Endothelial cell of umbilical vein (primary cell): Measurements from ENCODE around the gene CDC34. TPM values are rescaled to one million over a fixed set of nuclear protein-coding genes. Genes with fewer than 3 reads are reported as not detected.

Experiments used
- BruUV-seq: library from RNA; stranded (reverse); fragments of 400-500 nt; replicated peaks from 2 replicates; lab custom pipeline; 2021; lab: Mats Ljungman, UMichigan
- CTCF ChIA-PET: fragments of 300-600, 350-600 bp; sonication (Branson Sonifier 250); formaldehyde crosslinking; loops from one replicate; lab custom pipeline; 2021; ENCODE audit warnings: antibody characterized with exemption, inconsistent platforms; lab: Charles Lee
- POLR2A ChIA-PET: fragments of 300-600, 350-600 bp; sonication (Branson Sonifier 250); formaldehyde crosslinking; loops from one replicate; lab custom pipeline; 2021; ENCODE audit warnings: antibody characterized with exemption, inconsistent platforms; lab: Charles Lee
- DNase-seq: peaks from one replicate; pipeline ENCODE4 v3.0.0-alpha.2; 2011; ENCODE audit warnings: low read depth, low spot score
- FAIRE-seq: peaks from 2 replicates; lab custom pipeline; 2011; peaks lifted over from hg19 to GRCh38; lab: Jason Lieb, UNC
- H2AFZ ChIP-seq: 2 replicates; pipeline ENCODE4 v1.6.0; 2012; ENCODE audit warnings: low read depth, low read length, control low read depth, inconsistent platforms
- H3K27ac ChIP-seq: 2 replicates; pipeline ENCODE4 v1.5.1; 2011; ENCODE audit warnings: low read depth, mild to moderate bottlenecking, control low read depth, low read length, moderate library complexity; ENCODE audit not compliant: insufficient read depth
- H3K27me3 ChIP-seq, 2 experiments: 2 replicates each; pipeline versions ENCODE4 v1.6.0 to v1.6.1; 2011; ENCODE audit warnings: low read length in 2 of 2, mixed read lengths in 1 of 2; ENCODE audit not compliant: control insufficient read depth in 2 of 2, insufficient read depth in 2 of 2
- H3K36me3 ChIP-seq, 2 experiments: 2 replicates in 1 of 2; 3 replicates in 1 of 2; pipeline ENCODE4 v1.5.1; 2011; ENCODE audit warnings: low read length in 2 of 2, mild to moderate bottlenecking in 1 of 2, moderate library complexity in 1 of 2; ENCODE audit not compliant: control insufficient read depth in 2 of 2, insufficient read depth in 2 of 2; ENCODE audit errors: extremely low read depth in 1 of 2
- H3K4me1 ChIP-seq: 3 replicates; pipeline ENCODE4 v1.5.1; 2011; ENCODE audit warnings: mild to moderate bottlenecking, low read length; ENCODE audit not compliant: control insufficient read depth, insufficient read depth; ENCODE audit errors: extremely low read depth
- H3K4me2 ChIP-seq: 2 replicates; pipeline ENCODE4 v1.6.1; 2011; ENCODE audit warnings: low read length, control low read depth, mixed read lengths; ENCODE audit not compliant: insufficient read depth
- H3K4me3 ChIP-seq, 3 experiments: fragments of 200-600 bp in 1 of 3; sonication (generic), shearing (Covaris generic) in 1 of 3; replicated peaks in 1 of 3; 2 replicates each; pipeline ENCODE4 v1.5.1; 2011 to 2016; ENCODE audit warnings: control low read depth in 3 of 3, low read length in 3 of 3, mild to moderate bottlenecking in 2 of 3, inconsistent platforms in 1 of 3, low read depth in 1 of 3, moderate library complexity in 1 of 3; ENCODE audit not compliant: insufficient read depth in 1 of 3
- H3K79me2 ChIP-seq: 2 replicates; pipeline ENCODE4 v1.6.0; 2012; ENCODE audit warnings: low read length, inconsistent platforms; ENCODE audit not compliant: control insufficient read depth, insufficient read depth
- H3K9ac ChIP-seq: replicated peaks from 2 replicates; pipeline ENCODE3; 2011; ENCODE audit warnings: low read length, control low read depth; ENCODE audit not compliant: insufficient read depth; ENCODE audit errors: extremely low read depth
- H3K9me1 ChIP-seq: replicated peaks from 3 replicates; pipeline ENCODE4 v1.6.0; 2011; ENCODE audit warnings: mild to moderate bottlenecking, low read length; ENCODE audit not compliant: control insufficient read depth, insufficient read depth; ENCODE audit errors: extremely low read depth
- H3K9me3 ChIP-seq: replicated peaks from 2 replicates; pipeline ENCODE4 v1.5.1; 2012; ENCODE audit warnings: low read length, inconsistent platforms; ENCODE audit not compliant: control insufficient read depth, insufficient read depth
- H4K20me1 ChIP-seq: replicated peaks from 2 replicates; pipeline ENCODE3; 2011; ENCODE audit warnings: mild to moderate bottlenecking, low read length; ENCODE audit not compliant: control insufficient read depth, insufficient read depth; ENCODE audit errors: extremely low read depth
- EZH2 ChIP-seq: IDR thresholded peaks from 2 replicates; pipeline ENCODE4 v1.6.1; 2012; ENCODE audit warnings: borderline replicate concordance, low read depth, mild to moderate bottlenecking, moderate library complexity, low read length, inconsistent platforms; ENCODE audit not compliant: severe bottlenecking
- FOS ChIP-seq: IDR thresholded peaks from 2 replicates; pipeline ENCODE4 v1.6.1; 2011; ENCODE audit warnings: mild to moderate bottlenecking, low read length, moderate library complexity, borderline replicate concordance; ENCODE audit not compliant: insufficient read depth
- GATA2 ChIP-seq: IDR thresholded peaks from 2 replicates; pipeline ENCODE4 v1.7.0; 2011; ENCODE audit warnings: low read depth, mild to moderate bottlenecking, moderate library complexity, mixed read lengths, low read length; ENCODE audit not compliant: insufficient read length, insufficient read depth
- JUN ChIP-seq: IDR thresholded peaks from 2 replicates; pipeline ENCODE4 v1.6.1; 2011; ENCODE audit warnings: borderline replicate concordance, low read depth; ENCODE audit not compliant: insufficient read length, insufficient read depth
- MYC ChIP-seq: IDR thresholded peaks from one replicate; pipeline ENCODE4 v1.6.1; 2011; ENCODE audit warnings: mild to moderate bottlenecking, low read depth, low read length
- POLR2A ChIP-seq: IDR thresholded peaks from 2 replicates; pipeline ENCODE4 v1.6.1; 2012; ENCODE audit warnings: low read depth, mild to moderate bottlenecking, control low read depth, low read length
- POLR2AphosphoS5 ChIP-seq: IDR thresholded peaks from 2 replicates; pipeline ENCODE4 v1.6.1; 2012; ENCODE audit warnings: low read depth, mild to moderate bottlenecking, control low read depth, low read length, moderate library complexity; ENCODE audit not compliant: insufficient read depth
- dilution Hi-C: fragments of 300-500 bp; cut with MboI; formaldehyde crosslinking; loops from one replicate; pipeline ENCODE4 v1.15.0; 2019; ENCODE audit warnings: low sequenced_read_pairs; ENCODE audit not compliant: extremely low pct_ligation_motif_present
- intact Hi-C: fragments of 100-400 bp; cut with micrococcal nuclease; formaldehyde crosslinking; loops from one replicate; pipeline ENCODE4 v1.10.0; 2022
- polyA plus RNA-seq, 4 experiments: library from polyadenylated mRNA; depleted of rRNA in 3 of 4; stranded (reverse) in 3 of 4; unstranded in 1 of 4; fragments of >200 nt; gene quantifications; 2 replicates each; pipeline versions ENCODE4 v1.2.1 to v1.2.3, GENCODE V29; 2011 to 2012; ENCODE audit warnings: missing spikeins in 1 of 4
- total RNA-seq: library from RNA; stranded (reverse); gene quantifications from 2 replicates; pipeline ENCODE4 v1.2.3, GENCODE V29; 2021
- TF ChIP-seq, protein P1 (sequence below), 2 donors: IDR thresholded peaks; 1 replicate in 1 of 2; 2 replicates in 1 of 2; pipeline ENCODE4 v1.5.1; 2011; ENCODE audit warnings: low read length in 2 of 2, mild to moderate bottlenecking in 2 of 2, moderate library complexity in 2 of 2, control low read depth in 1 of 2, inconsistent platforms in 1 of 2, low read depth in 1 of 2; ENCODE audit not compliant: insufficient read depth in 1 of 2; ENCODE audit errors: extremely low read depth in 1 of 2
- TF ChIP-seq, protein P2 (sequence below): IDR thresholded peaks from 2 replicates; pipeline ENCODE4 v1.6.1; 2011; ENCODE audit not compliant: insufficient read depth, insufficient read length

CDC34 gene
- total and polyA plus RNA-seq, 2 donors (not counting 3 experiments of a cell fraction or from before 2014, with no cell fraction given), result 90.4 to 92.9 TPM

DNA sequence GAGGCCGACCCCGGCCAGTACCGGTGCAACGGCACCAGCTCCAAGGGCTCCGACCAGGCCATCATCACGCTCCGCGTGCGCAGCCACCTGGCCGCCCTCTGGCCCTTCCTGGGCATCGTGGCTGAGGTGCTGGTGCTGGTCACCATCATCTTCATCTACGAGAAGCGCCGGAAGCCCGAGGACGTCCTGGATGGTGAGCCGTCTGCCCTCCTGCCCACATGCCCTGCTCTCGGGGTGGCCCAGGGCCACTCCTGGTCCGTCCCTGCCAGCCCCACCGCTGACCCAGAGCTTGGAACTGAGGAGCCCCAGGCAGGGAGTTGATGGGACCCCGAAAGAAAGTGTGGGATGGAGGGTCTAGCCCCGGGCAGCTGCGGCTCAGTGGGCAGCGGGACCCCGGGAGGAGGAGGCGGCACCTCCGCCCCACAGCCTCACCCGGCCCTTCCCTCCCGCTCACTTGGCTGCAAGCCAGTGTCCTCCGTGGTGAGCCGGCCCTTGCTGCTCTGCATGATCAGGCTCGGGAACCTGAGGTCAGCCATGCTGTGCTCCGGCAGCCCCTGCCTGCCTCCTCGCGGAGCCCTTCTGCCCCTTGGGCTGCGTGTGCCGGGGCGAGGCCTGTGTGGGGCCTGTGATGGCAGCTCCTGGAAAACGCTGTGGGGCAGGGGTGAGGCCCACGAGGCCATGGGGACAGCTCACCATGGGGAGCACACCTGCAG lies 50.0 kb downstream of the CDC34 start:
- no peak for TF ChIP-seq FOS
- TF ChIP-seq GATA2, result no peak
- TF ChIP-seq, protein P1, sequence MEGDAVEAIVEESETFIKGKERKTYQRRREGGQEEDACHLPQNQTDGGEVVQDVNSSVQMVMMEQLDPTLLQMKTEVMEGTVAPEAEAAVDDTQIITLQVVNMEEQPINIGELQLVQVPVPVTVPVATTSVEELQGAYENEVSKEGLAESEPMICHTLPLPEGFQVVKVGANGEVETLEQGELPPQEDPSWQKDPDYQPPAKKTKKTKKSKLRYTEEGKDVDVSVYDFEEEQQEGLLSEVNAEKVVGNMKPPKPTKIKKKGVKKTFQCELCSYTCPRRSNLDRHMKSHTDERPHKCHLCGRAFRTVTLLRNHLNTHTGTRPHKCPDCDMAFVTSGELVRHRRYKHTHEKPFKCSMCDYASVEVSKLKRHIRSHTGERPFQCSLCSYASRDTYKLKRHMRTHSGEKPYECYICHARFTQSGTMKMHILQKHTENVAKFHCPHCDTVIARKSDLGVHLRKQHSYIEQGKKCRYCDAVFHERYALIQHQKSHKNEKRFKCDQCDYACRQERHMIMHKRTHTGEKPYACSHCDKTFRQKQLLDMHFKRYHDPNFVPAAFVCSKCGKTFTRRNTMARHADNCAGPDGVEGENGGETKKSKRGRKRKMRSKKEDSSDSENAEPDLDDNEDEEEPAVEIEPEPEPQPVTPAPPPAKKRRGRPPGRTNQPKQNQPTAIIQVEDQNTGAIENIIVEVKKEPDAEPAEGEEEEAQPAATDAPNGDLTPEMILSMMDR (IDR thresholded peaks at IDR 0.05; ENCODE audit: extremely low read depth in 1 of 2, insufficient read depth in 1 of 2, low read depth in 1 of 2, low read length in 2 of 2), result no peak
- TF ChIP-seq EZH2, result no peak
- TF ChIP-seq POLR2AphosphoS5, result no peak
- TF ChIP-seq MYC, result no peak
- TF ChIP-seq, protein P2, sequence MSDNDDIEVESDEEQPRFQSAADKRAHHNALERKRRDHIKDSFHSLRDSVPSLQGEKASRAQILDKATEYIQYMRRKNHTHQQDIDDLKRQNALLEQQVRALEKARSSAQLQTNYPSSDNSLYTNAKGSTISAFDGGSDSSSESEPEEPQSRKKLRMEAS, result no peak
- no peak for TF ChIP-seq JUN
- TF ChIP-seq POLR2A, result no peak
- Histone ChIP-seq H2AFZ (no peak overlapping the region), H4K20me1 (no peaks in the 10 kb centered on the region), H3K4me2 (no peak overlapping the region), H3K9ac (no peak overlapping the region), H3K27ac (no peak overlapping the region), H3K9me1 (no peaks in the 10 kb centered on the region), H3K4me3 (no peak overlapping the region), H3K4me1 (peaks cover 2% of the 10 kb centered on the region), H3K27me3 (no peaks in the 10 kb centered on the region), H3K36me3 (peaks cover 5 to 33% of the 10 kb centered on the region in 2 experiments), H3K9me3 (no peaks in the 10 kb centered on the region), H3K79me2 (peaks cover 37% of the 10 kb centered on the region)
- ChIA-PET POLR2A (no interaction called here), CTCF (interaction anchor here (0.6 to 1.6 kb wide), 2 partner anchors 23 to 153 kb away, joined by 4 to 5 read pairs; no protein-coding TSS in a partner anchor)
- dilution Hi-C loops (no loop called here), intact Hi-C loops (no loop called here)
- FAIRE-seq (no peak), DNase-seq (no peak)
- no TSS peak for BruUV-seq
